SK-N-SH (cell line): Measurements from ENCODE around the gene C5orf63. TPM values are rescaled to one million over a fixed set of nuclear protein-coding genes. Genes with fewer than 3 reads are reported as not detected.

Source experiments
- CTCF ChIA-PET: fragments of 300-600, 350-600 bp; formaldehyde crosslinking; extraction: SDS; loops from one replicate; lab custom pipeline; 2021; lab: Yijun Ruan, JAX
- POLR2A ChIA-PET: fragments of 350-600 bp; sonication (Branson Sonifier 250); formaldehyde crosslinking; extraction: SDS; loops from one replicate; lab custom pipeline; 2020; ENCODE audit warnings: antibody characterized with exemption, inconsistent platforms; lab: Yijun Ruan, JAX
- DNase-seq: peaks from one replicate; pipeline ENCODE4 v3.0.0; 2012
- H2AFZ ChIP-seq: fragments of 200-600 bp; sonication (generic); 2 replicates; pipeline ENCODE4 v1.8.1; 2016; ENCODE audit warnings: antibody characterized with exemption, mild to moderate bottlenecking, low read depth
- H3F3A ChIP-seq: fragments of 200-600 bp; sonication (generic); replicated peaks from 2 replicates; pipeline ENCODE3; 2016; ENCODE audit warnings: antibody characterized with exemption, mild to moderate bottlenecking; ENCODE audit not compliant: insufficient read depth
- H3K27ac ChIP-seq, 2 experiments: fragments of 200-500 bp in 1 of 2; fragments of 200-600 bp in 1 of 2; sonication (Bioruptor generic) in 1 of 2; sonication (generic), shearing (Covaris generic) in 1 of 2; 2 replicates each; pipeline versions ENCODE4 v1.5.1 to v1.6.1; 2014 to 2016; ENCODE audit warnings: low read depth in 2 of 2, inconsistent platforms in 1 of 2, low read length in 1 of 2, mild to moderate bottlenecking in 1 of 2, mixed read lengths in 1 of 2
- H3K27me3 ChIP-seq: fragments of 200-600 bp; sonication (generic), shearing (Covaris generic); 2 replicates; pipeline ENCODE4 v1.6.1; 2016; ENCODE audit warnings: mixed run types; ENCODE audit not compliant: insufficient read depth
- H3K36me3 ChIP-seq, 2 experiments: fragments of 200-500 bp in 1 of 2; fragments of 200-600 bp in 1 of 2; sonication (Bioruptor generic) in 1 of 2; sonication (generic) in 1 of 2; replicated peaks in 1 of 2; 2 replicates each; pipeline versions ENCODE3 to v1.5.1; 2014 to 2016; ENCODE audit warnings: low read length in 1 of 2, mild to moderate bottlenecking in 1 of 2; ENCODE audit not compliant: insufficient read depth in 2 of 2, control insufficient read depth in 1 of 2
- H3K4me1 ChIP-seq, 2 experiments: fragments of 200-500 bp in 1 of 2; fragments of 200-600 bp in 1 of 2; sonication (Bioruptor generic) in 1 of 2; sonication (generic), shearing (Covaris generic) in 1 of 2; 2 replicates each; pipeline versions ENCODE4 v1.5.1 to v1.6.1; 2014 to 2016; ENCODE audit warnings: low read depth in 1 of 2, low read length in 1 of 2, mixed run types in 1 of 2; ENCODE audit not compliant: insufficient read depth in 2 of 2, control insufficient read depth in 1 of 2
- H3K4me2 ChIP-seq: fragments of 200-600 bp; sonication (generic), shearing (Covaris generic); 2 replicates; pipeline ENCODE4 v1.6.1; 2017; ENCODE audit warnings: mixed run types
- H3K4me3 ChIP-seq, 2 experiments: fragments of 200-500 bp in 1 of 2; fragments of 200-600 bp in 1 of 2; sonication (Bioruptor generic) in 1 of 2; sonication (generic), shearing (Covaris generic) in 1 of 2; 2 replicates each; pipeline versions ENCODE4 v1.5.1 to v1.8.1; 2014 to 2016; ENCODE audit warnings: low read depth in 2 of 2, inconsistent platforms in 1 of 2, low read length in 1 of 2, mild to moderate bottlenecking in 1 of 2, mixed read lengths in 1 of 2, moderate library complexity in 1 of 2
- H3K79me2 ChIP-seq: fragments of 200-600 bp; sonication (generic); 2 replicates; pipeline ENCODE4 v1.8.1; 2017; ENCODE audit warnings: mild to moderate bottlenecking; ENCODE audit not compliant: insufficient read depth
- H3K9ac ChIP-seq: fragments of 200-600 bp; sonication (generic); 2 replicates; pipeline ENCODE4 v1.6.1; 2017; ENCODE audit warnings: mixed run types
- H3K9me2 ChIP-seq: fragments of 200-600 bp; sonication (generic); 2 replicates; pipeline ENCODE4 v1.6.1; 2017; ENCODE audit warnings: mixed run types
- H3K9me3 ChIP-seq: fragments of 200-600 bp; sonication (generic); 2 replicates; pipeline ENCODE4 v1.6.1; 2017; ENCODE audit warnings: mixed run types, mild to moderate bottlenecking, moderate library complexity
- H4K20me1 ChIP-seq: fragments of 200-600 bp; sonication (generic); 2 replicates; pipeline ENCODE4 v1.6.1; 2017; ENCODE audit warnings: mild to moderate bottlenecking, mixed run types; ENCODE audit not compliant: insufficient read depth
- ELF1 ChIP-seq: IDR thresholded peaks from 2 replicates; pipeline ENCODE4 v1.4.0; 2012
- FOSL2 ChIP-seq: IDR thresholded peaks from 2 replicates; pipeline ENCODE4 v1.4.0; 2012; ENCODE audit warnings: low read depth, mild to moderate bottlenecking, moderate library complexity, borderline replicate concordance
- FOXJ3 ChIP-seq: sonication (generic); formaldehyde crosslinking; IDR thresholded peaks from 2 replicates; pipeline ENCODE4 v1.5.1; 2020; ENCODE audit warnings: mild to moderate bottlenecking, missing genetic modification reagents
- FOXM1 ChIP-seq: IDR thresholded peaks from 2 replicates; pipeline ENCODE4 v1.4.0; 2012; ENCODE audit warnings: low read depth, mild to moderate bottlenecking
- GABPA ChIP-seq: IDR thresholded peaks from 2 replicates; pipeline ENCODE4 v1.4.0; 2012; ENCODE audit warnings: low read depth, mild to moderate bottlenecking
- GATA2 ChIP-seq: sonication (generic); formaldehyde crosslinking; IDR thresholded peaks from 2 replicates; pipeline ENCODE4 v1.5.0; 2020; ENCODE audit warnings: mild to moderate bottlenecking, missing genetic modification reagents
- JUND ChIP-seq: IDR thresholded peaks from 2 replicates; pipeline ENCODE4 v1.4.0; 2012
- MXI1 ChIP-seq: IDR thresholded peaks from 2 replicates; pipeline ENCODE4 v1.6.1; 2012; ENCODE audit warnings: mild to moderate bottlenecking, low read depth, low read length, improper control_type of control experiment
- RFX5 ChIP-seq: IDR thresholded peaks from 2 replicates; pipeline ENCODE4 v1.6.1; 2012; ENCODE audit warnings: mild to moderate bottlenecking, improper control_type of control experiment, low read length
- RXRA ChIP-seq: IDR thresholded peaks from 2 replicates; pipeline ENCODE4 v1.4.0; 2012; ENCODE audit warnings: low read depth, mild to moderate bottlenecking, borderline replicate concordance
- SIN3A ChIP-seq: IDR thresholded peaks from 2 replicates; pipeline ENCODE4 v1.6.1; 2012; ENCODE audit warnings: low read depth, mild to moderate bottlenecking, low read length, moderate library complexity, borderline replicate concordance
- SMC3 ChIP-seq: IDR thresholded peaks from 2 replicates; pipeline ENCODE4 v1.6.1; 2012; ENCODE audit warnings: low read depth, low read length, improper control_type of control experiment
- YY1 ChIP-seq: IDR thresholded peaks from 2 replicates; pipeline ENCODE4 v1.4.0; 2012; ENCODE audit warnings: low read depth, mild to moderate bottlenecking
- WGBS: methylation state at CpG from one replicate; pipeline ENCODE4 v1.1.6; 2017; ENCODE audit warnings: low lambda C conversion rate; 5-methylcytosine and 5-hydroxymethylcytosine counted together
- polyA plus RNA-seq, 3 experiments: library from polyadenylated mRNA; depleted of rRNA; stranded (reverse); fragments of >200 nt; gene quantifications; 2 replicates each; pipeline ENCODE4 v1.2.3, GENCODE V29; 2012
- TF ChIP-seq, protein P1 (sequence below): IDR thresholded peaks from 2 replicates; pipeline ENCODE4 v1.6.1; 2012; ENCODE audit warnings: mild to moderate bottlenecking, low read depth, low read length, moderate library complexity
- TF ChIP-seq, protein P2 (sequence below): fragments of 200-600 bp; sonication (generic); IDR thresholded peaks from 2 replicates; pipeline ENCODE4 v1.6.1; 2017; ENCODE audit warnings: antibody characterized with exemption, mild to moderate bottlenecking, moderate library complexity

The C5orf63 gene
- polyA plus RNA-seq, 1 of the 3 experiments (the other 2 are of a cell fraction): 3.6 TPM

GRCh38 chr5:127022846-127023245 lies 50.5 kb downstream of the C5orf63 start:
- H3K79me2 ChIP-seq: peaks cover 64% of the 10 kb centered on the region
- ChIA-PET POLR2A (no interaction called here), CTCF (interaction anchor here (1.6 kb wide), 1 partner anchor 8 kb away, joined by 3 read pairs; no protein-coding TSS in a partner anchor)
- H3K9me2 ChIP-seq: no peaks in the 10 kb centered on the region
- no peaks in the 10 kb centered on the region for H3K36me3 ChIP-seq
- no peaks in the 10 kb centered on the region for H3K9me3 ChIP-seq
- H4K20me1 ChIP-seq: no peaks in the 10 kb centered on the region
- H3F3A ChIP-seq: no peaks in the 10 kb centered on the region
- no peak for DNase-seq
- H3K4me2 ChIP-seq: no peak overlapping the region
- no peak overlapping the region for H3K27ac ChIP-seq
- peaks cover 0 to 8% of the 10 kb centered on the region in 2 experiments; a peak in 2 of 4 replicates for H3K4me1 ChIP-seq
- no peak overlapping the region for H3K4me3 ChIP-seq
- H2AFZ ChIP-seq: no peak overlapping the region
- 92% methylated on average over 3 of the region's 3 CpGs for WGBS
- no peaks in the 10 kb centered on the region for H3K27me3 ChIP-seq
- no peak overlapping the region for H3K9ac ChIP-seq
- no peak for TF ChIP-seq SIN3A
- TF ChIP-seq SMC3: no peak
- TF ChIP-seq, protein P1, sequence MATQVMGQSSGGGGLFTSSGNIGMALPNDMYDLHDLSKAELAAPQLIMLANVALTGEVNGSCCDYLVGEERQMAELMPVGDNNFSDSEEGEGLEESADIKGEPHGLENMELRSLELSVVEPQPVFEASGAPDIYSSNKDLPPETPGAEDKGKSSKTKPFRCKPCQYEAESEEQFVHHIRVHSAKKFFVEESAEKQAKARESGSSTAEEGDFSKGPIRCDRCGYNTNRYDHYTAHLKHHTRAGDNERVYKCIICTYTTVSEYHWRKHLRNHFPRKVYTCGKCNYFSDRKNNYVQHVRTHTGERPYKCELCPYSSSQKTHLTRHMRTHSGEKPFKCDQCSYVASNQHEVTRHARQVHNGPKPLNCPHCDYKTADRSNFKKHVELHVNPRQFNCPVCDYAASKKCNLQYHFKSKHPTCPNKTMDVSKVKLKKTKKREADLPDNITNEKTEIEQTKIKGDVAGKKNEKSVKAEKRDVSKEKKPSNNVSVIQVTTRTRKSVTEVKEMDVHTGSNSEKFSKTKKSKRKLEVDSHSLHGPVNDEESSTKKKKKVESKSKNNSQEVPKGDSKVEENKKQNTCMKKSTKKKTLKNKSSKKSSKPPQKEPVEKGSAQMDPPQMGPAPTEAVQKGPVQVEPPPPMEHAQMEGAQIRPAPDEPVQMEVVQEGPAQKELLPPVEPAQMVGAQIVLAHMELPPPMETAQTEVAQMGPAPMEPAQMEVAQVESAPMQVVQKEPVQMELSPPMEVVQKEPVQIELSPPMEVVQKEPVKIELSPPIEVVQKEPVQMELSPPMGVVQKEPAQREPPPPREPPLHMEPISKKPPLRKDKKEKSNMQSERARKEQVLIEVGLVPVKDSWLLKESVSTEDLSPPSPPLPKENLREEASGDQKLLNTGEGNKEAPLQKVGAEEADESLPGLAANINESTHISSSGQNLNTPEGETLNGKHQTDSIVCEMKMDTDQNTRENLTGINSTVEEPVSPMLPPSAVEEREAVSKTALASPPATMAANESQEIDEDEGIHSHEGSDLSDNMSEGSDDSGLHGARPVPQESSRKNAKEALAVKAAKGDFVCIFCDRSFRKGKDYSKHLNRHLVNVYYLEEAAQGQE: no peak
- TF ChIP-seq JUND: no peak
- no peak for TF ChIP-seq FOSL2
- TF ChIP-seq GABPA: no peak
- no peak for TF ChIP-seq YY1
- no peak for TF ChIP-seq RFX5
- no peak for TF ChIP-seq GATA2 (CRISPR knock-in tag)
- no peak for TF ChIP-seq MXI1
- TF ChIP-seq RXRA: no peak
- no peak for TF ChIP-seq FOXJ3 (CRISPR knock-in tag)
- TF ChIP-seq ELF1: no peak
- TF ChIP-seq, protein P2, sequence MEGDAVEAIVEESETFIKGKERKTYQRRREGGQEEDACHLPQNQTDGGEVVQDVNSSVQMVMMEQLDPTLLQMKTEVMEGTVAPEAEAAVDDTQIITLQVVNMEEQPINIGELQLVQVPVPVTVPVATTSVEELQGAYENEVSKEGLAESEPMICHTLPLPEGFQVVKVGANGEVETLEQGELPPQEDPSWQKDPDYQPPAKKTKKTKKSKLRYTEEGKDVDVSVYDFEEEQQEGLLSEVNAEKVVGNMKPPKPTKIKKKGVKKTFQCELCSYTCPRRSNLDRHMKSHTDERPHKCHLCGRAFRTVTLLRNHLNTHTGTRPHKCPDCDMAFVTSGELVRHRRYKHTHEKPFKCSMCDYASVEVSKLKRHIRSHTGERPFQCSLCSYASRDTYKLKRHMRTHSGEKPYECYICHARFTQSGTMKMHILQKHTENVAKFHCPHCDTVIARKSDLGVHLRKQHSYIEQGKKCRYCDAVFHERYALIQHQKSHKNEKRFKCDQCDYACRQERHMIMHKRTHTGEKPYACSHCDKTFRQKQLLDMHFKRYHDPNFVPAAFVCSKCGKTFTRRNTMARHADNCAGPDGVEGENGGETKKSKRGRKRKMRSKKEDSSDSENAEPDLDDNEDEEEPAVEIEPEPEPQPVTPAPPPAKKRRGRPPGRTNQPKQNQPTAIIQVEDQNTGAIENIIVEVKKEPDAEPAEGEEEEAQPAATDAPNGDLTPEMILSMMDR: no peak
- TF ChIP-seq FOXM1: no peak
